ENCODE results near the gene RNU6-9.
"Not testable (repeated sequence)": the region's sequence is repeated elsewhere in the genome, so short reads cannot be mapped to it uniquely, and the experiment has no call there.

RNU6-9 gene

DNA sequence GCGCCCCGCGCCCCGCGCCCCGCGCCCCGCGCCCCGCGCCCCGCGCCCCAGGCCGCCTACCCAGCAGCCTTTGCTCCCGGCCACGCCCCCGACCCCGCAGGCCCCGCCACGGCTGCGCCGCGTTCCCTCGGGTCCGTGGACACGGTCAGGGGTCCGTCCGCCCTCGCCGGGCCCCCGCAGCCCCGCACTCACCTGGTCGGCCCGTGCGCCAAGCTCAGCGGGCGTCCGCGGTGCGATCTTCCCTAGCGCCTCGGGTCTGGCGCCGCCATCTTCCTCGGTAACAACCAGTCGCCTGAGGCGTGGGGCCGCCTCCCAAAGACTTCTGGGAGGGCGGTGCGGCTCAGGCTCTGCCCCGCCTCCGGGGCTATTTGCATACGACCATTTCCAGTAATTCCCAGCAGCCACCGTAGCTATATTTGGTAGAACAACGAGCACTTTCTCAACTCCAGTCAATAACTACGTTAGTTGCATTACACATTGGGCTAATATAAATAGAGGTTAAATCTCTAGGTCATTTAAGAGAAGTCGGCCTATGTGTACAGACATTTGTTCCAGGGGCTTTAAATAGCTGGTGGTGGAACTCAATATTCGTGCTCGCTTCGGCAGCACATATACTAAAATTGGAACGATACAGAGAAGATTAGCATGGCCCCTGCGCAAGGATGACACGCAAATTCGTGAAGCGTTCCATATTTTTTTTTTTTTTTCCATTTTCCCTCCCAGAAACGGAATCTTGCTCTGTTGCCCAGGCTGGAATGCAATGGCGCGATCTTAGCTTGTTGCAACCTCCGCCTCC, at the start of gene RNU6-9, which contains the start of gene MED16:
RNU6-9 (plus strand) TSS at position 591 of the 796 bp plus-strand sequence.
MED16 (minus strand) TSS at position 294 of the 796 bp plus-strand sequence. CDS start 2,056 bp downstream, outside the sequence.
- DNase-seq (ENCODE audit: low read depth): peak; percentile 86

DNA sequence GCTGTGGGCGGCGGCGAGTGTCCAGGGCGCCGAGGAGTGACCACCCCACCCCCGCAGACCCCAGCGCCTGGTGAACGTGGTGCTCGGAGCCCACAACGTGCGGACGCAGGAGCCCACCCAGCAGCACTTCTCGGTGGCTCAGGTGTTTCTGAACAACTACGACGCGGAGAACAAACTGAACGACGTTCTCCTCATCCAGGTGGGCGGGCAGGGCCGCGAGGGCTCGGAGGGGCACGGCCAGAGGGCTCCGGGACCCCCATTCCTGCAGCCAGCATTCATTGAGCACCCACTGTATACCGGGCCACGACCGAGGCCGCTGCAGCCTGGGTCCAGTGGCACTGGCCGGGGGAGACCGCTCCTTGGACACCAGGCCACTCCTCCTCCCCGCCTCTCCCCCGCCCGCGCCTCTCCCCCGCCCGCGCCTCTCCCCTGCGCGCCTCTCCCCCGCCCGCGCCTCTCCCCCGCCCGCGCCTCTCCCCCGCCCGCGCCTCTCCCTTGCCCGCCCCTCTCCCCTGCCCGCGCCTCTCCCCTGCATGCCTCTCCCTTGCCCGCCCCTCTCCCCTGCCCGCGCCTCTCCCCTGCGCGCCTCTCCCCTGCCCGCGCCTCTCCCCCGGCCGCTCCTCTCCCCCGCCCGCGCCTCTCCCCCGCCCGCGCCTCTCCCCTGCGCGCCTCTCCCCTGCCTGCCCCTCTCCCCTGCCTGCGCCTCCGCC, 49.3 kb upstream of the RNU6-9 start:
- no peak for DNase-seq (ENCODE audit: low read depth)

DNA sequence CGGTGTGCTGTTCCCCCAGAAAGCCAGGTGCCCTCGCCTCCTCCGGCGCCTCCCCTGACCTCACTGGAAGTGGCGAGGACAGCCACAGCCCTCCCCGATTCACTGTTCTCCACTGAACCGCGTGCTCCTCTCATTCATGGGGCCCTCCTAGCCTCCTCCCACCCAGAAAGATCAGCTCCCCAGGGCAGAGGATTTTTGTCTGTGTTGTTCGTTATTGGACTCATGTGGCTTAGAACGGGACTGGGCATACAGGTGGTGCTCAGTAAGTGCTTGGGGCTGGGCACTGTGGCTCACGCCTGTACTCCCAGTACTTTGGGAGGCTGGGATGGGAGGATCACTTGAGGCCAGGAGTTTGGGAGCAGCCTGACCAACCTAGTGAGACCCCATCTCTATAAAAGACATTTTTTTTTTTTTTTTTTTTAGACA, 48.7 kb upstream of the RNU6-9 start:
- DNase-seq (ENCODE audit: low read depth): no peak

DNA sequence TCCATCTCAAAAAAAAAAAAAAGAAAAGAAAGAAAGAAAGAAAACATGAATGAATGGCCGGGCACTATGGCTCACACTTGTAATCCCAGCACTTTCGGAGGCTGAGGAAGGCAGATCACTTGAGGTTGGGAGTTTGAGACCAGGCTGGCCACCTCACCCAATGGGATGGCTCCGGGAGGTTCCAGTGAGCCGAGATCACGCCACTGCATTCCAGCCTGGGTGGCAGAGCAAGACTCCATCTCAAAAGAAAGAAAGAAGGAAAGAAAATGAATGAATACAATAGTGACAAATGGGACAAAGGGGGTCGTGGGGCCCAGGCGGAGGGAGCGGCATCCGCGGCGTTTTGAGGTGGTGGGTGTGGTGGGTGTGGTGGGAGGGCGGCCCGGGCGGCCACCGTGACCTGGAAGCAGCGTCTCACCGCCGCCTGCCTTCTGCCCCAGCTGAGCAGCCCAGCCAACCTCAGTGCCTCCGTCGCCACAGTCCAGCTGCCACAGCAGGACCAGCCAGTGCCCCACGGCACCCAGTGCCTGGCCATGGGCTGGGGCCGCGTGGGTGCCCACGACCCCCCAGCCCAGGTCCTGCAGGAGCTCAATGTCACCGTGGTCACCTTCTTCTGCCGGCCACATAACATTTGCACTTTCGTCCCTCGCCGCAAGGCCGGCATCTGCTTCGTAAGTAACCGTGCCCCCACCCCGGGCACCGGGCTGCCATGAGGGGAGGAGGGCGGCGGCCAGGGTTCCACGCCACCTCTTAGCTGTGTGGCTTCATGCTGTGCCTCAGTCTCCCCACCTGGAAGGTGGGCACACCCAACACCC, 47.4 kb upstream of the RNU6-9 start:
- DNase-seq (ENCODE audit: low read depth): no peak

DNA sequence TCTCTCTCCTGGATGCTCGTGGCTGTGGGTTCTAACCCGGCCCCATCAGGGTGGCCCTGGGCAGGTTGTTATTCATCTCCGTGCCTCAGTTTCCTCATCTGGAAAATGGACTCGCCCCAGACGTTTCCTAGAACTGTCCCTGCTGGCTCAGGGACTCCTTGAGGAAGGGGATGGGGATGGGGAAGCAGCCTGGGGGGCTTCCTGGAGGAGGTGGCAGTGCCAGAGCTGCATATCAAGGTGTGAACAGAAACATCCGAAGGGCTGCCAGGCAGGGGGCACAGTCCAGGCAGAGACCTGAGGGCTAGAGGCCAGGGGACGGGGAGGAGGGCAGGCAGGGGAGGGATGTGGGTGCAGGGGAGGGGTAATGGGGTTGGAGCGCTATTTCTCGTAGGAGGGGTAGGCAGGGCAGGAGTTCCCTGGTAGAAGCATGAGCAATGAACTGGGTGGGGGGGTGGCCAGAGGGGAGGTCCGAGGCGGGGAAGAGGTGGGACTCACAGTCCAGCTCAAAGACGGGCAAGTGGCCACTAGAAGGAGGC, 44.8 kb upstream of the RNU6-9 start:
- DNase-seq (ENCODE audit: low read depth): no peak

DNA sequence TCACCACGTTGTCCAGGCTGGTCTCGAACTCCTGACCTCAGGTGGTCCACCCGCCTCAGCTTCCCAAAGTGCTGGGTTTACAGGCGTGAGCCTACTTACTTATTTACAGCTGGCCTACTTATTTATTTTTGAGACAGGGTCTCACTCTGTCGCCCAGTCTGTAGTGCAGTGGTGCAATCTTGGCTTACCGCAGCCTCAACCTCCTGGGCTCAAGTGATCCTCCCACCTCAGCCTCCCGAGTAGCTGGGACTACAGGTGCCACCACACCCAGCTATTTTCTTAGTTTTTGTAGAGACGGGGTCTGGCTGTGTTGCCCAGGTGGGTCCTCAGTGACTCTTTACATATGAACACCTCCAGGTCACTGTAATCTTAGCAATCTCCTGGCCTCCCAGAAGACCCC, 44.1 kb upstream of the RNU6-9 start:
- not testable (repeated sequence) for DNase-seq (ENCODE audit: low read depth)

DNA sequence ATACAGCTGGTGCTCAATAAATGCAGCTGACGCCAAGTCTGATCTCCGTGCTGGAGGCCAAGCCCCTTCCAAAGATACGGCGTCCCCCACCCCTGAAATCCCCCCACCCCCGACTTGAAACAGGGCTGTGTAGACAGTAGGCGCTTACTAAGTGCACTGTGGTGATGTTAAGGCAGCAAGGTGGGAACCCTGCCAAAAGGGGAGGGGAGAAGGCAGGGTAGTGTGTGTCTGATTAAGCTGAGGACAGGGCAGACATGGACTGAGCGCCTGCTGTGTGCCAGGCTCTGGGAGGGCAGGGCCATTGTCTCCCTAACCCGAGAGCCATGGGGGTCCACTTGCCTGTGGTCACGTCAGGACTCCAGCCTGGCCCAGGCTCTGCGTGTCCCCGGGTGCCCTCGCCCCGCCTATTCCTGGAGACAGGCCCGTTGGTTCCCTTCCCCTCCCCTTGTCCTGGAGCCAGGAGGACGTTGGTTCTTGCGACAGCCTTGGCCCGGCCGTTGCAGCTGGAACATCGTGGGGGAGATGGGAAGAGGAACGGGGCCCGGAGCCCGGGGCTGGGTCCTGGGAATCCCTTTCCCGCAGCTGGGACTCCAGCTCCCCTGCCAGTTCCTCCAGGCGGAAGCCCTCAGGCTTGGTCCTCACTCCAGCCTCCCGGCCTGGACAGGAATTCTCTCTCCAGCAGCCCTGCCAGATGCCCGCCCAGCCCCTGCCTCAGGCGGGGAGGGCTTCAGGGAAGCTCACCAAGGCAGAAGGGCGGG, 42.9 kb upstream of the RNU6-9 start:
- DNase-seq (ENCODE audit: low read depth): no peak

DNA sequence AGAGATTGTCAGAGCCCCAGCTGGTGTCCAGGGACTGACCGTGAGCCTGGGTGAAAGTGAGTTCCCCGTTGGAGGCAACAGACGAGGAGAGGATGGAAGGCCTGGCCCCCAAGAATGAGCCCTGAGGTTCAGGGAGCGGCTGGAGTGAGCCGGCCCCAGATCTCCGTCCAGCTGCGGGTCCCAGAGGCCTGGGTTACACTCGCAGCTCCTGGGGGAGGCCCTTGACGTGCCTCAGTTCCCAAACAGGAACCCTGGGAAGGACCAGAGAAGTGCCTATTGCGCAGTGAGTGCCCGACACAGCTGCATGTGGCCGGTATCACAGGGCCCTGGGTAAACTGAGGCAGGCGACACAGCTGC, 42.3 kb upstream of the RNU6-9 start:
- DNase-seq (ENCODE audit: low read depth): no peak

DNA sequence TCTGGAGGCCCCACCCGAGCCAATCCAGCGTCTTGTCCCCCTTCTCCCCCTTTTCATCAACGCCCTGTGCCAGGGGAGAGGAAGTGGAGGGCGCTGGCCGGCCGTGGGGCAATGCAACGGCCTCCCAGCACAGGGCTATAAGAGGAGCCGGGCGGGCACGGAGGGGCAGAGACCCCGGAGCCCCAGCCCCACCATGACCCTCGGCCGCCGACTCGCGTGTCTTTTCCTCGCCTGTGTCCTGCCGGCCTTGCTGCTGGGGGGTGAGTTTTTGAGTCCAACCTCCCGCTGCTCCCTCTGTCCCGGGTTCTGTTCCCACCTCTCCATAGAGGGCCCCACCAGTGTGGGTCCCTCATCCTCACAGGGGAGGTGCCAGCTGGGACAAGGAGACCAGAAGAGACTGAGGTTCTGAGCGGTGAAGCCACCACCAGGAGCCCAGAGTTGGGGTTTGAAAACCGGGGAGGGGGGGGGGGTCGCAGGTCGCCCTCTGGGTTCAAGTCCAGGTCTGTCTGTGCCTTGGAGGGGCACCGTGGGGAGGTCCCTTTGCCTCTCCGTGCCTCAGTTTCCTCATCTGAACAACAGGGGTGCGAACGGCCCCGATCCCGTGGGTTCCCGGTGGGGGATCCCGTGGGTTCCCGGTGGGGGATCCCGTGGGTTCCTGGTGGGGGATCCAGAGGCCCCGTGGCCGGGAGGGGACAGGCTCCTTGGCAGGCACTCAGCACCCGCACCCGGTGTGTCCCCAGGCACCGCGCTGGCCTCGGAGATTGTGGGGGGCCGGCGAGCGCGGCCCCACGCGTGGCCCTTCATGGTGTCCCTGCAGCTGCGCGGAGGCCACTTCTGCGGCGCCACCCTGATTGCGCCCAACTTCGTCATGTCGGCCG, 40.9 kb upstream of the RNU6-9 start, which contains the start of gene ELANE:
ELANE (plus strand) TSS at position 168 of the 878 bp plus-strand sequence; CDS start at position 194, 26 bp downstream.
- no peak for DNase-seq (ENCODE audit: low read depth)

DNA sequence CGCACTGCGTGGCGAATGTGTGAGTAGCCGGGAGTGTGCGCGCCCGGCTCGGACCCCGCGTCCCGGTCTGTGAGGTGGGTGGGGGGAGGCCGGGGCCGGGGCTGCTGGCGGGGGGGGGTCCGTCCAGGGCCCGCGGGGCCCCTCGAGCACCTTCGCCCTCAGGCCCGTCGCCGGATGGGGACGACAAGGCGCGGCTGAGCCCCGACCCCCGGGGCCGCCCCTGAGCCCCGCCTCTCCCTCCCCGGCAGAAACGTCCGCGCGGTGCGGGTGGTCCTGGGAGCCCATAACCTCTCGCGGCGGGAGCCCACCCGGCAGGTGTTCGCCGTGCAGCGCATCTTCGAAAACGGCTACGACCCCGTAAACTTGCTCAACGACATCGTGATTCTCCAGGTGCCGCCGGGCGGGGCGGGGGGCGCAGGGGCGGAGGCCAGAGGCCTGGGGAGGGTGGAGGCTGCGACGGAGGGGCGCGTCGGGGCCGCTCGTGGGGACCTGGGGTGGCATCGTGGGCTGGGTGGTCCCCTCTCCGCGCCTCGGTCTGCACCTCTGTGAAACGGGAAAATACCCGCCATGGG, 40.2 kb upstream of the RNU6-9 start:
- no peak for DNase-seq (ENCODE audit: low read depth)

DNA sequence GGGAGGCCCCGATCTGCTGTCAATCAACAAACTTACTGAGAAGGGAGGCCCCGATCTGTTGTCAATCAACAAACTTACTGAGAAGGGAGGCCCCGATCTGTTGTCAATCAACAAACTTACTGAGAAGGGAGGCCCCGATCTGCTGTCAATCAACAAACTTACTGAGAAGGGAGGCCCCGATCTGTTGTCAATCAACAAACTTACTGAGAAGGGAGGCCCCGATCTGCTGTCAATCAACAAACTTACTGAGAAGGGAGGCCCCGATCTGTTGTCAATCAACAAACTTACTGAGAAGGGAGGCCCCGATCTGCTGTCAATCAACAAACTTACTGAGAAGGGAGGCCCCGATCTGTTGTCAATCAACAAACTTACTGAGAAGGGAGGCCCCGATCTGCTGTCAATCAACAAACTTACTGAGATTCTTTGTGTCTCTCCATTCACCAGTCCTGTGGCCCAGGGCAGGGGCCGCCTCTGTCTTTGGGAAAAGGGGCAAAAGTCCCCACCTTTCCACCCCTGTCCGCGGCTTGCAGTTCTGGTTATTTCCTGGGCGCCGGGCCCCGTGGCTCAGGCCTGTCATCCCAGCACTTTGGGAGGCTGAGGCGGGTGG, 39.6 kb upstream of the RNU6-9 start:
- not testable (repeated sequence) for DNase-seq (ENCODE audit: low read depth)

DNA sequence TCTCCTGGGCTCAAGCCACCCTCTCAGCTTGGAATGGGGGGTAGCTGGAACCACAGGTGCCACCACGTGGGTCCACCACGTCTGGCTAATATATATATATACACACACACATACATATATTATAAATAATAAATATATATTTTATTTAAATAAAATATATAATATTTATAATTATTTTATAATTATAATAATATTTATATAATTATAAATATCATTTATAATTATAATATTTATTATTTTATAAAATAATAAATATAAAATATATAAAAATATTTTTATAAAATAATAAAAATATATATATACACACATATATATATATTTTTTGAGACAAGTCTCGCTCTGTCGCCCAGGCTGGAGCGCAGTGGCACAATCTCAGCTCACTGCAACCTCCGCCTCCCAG, 38.7 kb upstream of the RNU6-9 start:
- no peak for DNase-seq (ENCODE audit: low read depth)

DNA sequence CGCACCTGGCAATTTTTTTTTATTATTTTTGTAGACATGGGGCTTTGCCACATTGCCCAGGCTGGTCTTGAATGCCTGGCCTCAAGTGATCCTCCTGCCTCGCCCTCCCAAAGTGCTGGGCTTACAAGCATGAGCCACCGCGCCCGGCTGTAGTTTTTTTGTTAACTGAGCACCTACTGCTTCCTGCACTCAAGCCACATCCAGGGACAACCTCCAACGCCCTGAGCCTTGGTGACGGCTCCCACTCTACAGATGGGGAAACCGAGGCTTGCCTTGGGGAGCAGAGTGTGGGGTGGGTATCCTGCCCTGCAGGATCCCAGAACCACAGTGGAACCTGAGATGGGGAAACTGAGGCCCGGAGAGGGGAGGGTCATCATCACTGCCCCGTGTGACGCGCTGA, 38.1 kb upstream of the RNU6-9 start:
- no peak for DNase-seq (ENCODE audit: low read depth)

DNA sequence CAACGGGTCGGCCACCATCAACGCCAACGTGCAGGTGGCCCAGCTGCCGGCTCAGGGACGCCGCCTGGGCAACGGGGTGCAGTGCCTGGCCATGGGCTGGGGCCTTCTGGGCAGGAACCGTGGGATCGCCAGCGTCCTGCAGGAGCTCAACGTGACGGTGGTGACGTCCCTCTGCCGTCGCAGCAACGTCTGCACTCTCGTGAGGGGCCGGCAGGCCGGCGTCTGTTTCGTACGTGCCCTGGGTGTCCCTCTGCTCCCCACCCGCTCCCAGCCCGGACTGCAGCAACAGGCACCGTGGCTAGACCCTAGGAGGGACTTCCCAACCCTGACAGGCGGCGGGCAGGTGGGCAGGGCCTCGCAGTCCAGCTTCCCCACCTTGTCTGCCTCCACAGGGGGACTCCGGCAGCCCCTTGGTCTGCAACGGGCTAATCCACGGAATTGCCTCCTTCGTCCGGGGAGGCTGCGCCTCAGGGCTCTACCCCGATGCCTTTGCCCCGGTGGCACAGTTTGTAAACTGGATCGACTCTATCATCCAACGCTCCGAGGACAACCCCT, 37.6 kb upstream of the RNU6-9 start:
- no peak for DNase-seq (ENCODE audit: low read depth)

DNA sequence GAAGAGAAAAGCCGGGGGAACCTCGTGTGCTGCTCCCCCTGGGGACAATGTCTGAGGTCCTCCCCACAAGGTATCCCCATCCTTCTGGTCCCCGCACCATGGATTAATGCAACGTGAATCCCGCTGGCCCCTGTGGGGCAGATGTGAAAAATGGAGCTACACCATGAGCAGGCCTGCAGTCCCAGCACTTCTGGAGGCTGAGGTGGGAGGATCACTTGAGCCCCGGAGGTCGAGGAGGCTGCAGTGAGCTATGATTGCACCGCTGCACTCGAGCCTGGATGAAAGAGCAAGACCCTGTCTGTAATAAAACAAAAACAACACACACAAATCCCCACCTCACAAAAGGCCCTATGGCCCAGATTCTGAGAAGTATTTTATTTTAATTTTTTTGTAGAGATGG, 35.0 kb upstream of the RNU6-9 start:
- DNase-seq (ENCODE audit: low read depth): no peak

DNA sequence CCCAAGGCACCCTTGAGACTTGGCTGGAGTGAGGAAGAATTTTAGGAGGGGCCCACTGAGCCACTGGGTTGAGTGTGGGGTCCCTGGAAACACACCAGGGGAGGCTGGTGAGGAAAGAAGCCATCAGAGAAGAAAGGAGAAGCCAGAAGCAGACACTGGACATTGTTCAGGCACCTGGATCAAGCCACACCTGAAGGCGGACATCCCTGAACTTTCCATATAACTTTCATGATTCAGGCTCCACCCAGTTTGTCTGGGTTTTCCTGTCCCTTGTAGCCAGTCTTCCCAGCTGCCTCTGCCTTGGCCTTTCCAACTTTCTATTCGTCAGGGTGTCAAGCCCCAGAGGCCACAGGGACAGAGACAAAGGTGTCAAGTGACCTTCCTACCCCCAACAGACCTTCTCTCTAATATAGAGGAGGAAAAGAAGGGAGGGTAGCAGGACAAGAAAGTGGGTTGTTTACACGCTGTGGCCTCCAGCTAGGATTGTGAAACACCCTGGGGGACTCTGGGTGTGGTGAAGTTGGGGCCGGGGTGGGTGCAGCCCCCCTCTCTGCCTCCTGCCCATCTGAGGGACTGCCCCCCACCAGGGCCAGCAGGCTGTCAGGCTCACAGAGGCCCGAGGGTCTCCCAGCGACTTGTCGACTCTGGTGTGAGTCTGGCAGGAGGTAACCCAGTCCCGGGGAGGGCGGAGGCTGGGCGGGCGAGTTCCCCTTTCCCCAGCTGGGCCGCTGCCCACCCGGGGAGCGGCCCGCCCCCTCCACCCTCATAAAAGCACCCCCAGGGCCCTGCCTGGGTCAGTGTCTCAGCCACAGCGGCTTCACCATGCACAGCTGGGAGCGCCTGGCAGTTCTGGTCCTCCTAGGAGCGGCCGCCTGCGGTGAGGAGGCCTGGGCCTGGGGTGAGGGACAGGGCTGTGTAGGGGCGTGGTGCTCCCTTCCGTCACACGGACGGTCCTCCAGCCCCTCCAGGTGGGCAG, 34.1 kb upstream of the RNU6-9 start, which contains the start of gene CFD:
CFD (plus strand) TSS at position 797 of the 976 bp plus-strand sequence; CDS start at position 823, 26 bp downstream.
- DNase-seq (ENCODE audit: low read depth): no peak

DNA sequence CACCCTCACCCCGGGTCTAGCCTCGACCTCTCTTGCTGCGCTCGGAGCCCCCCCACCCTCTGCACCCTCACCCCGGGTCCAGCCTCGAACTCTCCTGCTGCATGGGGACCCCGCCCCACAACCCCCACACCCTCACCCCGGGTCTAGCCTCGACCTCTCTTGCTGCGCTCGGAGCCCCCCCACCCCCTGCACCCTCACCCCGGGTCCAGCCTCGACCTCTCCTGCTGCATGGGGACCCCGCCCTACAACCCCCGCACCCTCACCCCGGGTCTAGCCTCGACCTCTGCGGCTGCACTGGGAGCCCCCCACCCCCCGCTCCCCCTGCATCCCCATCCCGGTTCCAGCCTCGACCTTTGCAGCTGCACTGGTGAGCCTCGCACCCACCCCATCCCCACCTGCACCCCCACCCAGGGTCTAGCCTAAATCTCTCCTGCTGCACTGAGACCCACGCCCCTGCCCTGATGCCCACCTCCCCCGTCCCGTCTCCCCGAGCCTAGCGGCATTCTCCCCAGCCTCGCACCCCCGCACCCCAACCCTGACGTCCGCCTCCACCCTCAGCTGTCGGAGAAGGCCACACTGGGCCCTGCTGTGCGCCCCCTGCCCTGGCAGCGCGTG, 32.0 kb upstream of the RNU6-9 start:
- DNase-seq (ENCODE audit: low read depth): no peak

Measured in activated T-cell treated with anti-CD3 and anti-CD28 coated beads for 48 hours (primary cell).